ENCODE measurements around the gene UVRAG. TPM values are rescaled to one million over a fixed set of nuclear protein-coding genes. Genes with fewer than 3 reads are reported as not detected.

The UVRAG gene
- total RNA-seq, 1 experiment from 2014 or later: 13.0 TPM

- Histone ChIP-seq H3K9ac (ENCODE audit: low read length) (no peak overlapping the region), H3K4me2 (ENCODE audit: low read length) (no peak overlapping the region), H3K9me3 (ENCODE audit: low read length) (no peaks in the 10 kb centered on the region), H3K4me1 (ENCODE audit: insufficient read depth, low read length) (peaks cover 21% of the 10 kb centered on the region), H3K27ac (ENCODE audit: low read length) (no peak overlapping the region), H3F3A (ENCODE audit: low read length, unreplicated experiment) (no peaks in the 10 kb centered on the region), H4K20me1 (ENCODE audit: low read length) (no peaks in the 10 kb centered on the region), H3K4me3 (ENCODE audit: low read length) (no peak overlapping the region), H2AFZ (ENCODE audit: low read length) (no peak overlapping the region), H3K79me2 (ENCODE audit: low read length) (no peaks in the 10 kb centered on the region), H3K36me3 (ENCODE audit: low read depth, low read length) (peaks cover 10% of the 10 kb centered on the region), H3K27me3 (ENCODE audit: low read length) (no peaks in the 10 kb centered on the region), H3K9me2 (replicated peaks; ENCODE audit: low read length) (no peaks in the 10 kb centered on the region)
- intact Hi-C loops (cut with micrococcal nuclease): no loop called here
- DNase-seq (no peak), ATAC-seq (no peak)
- TF ChIP-seq CTCF (conservative IDR thresholded peaks at IDR 0.05; ENCODE audit: low read depth, low read length): no peak
- TF ChIP-seq EZH2phosphoT487 (IDR thresholded peaks at IDR 0.05; ENCODE audit: borderline replicate concordance, low read length): no peak
- no peak for TF ChIP-seq EZH2 (IDR thresholded peaks at IDR 0.05; ENCODE audit: low read length, unreplicated experiment)
- ChIA-PET POLR2A (ENCODE audit: unreplicated experiment) (no interaction called here), CTCF (no interaction called here)
- no TSS peak for BruUV-seq (replicated peaks)
Observed at GRCh38 chr11:75785187-75785586, 29.8 kb upstream of the UVRAG start.

GRCh38 chr11:75786101-75786736, 28.8 kb upstream of the UVRAG start:
- H3K79me2 ChIP-seq (ENCODE audit: low read length): no peaks in the 10 kb centered on the region
- POLR2A ChIA-PET (ENCODE audit: unreplicated experiment): no interaction called here
- DNase-seq: no peak

More at GRCh38 chr11:75786101-75786736, 28.8 kb upstream of the UVRAG start:
- no peak for ATAC-seq
- no peak overlapping the region for H3K9ac ChIP-seq (ENCODE audit: low read length)
- no peak overlapping the region for H3K4me3 ChIP-seq (ENCODE audit: low read length)
- no peaks in the 10 kb centered on the region for H3K27me3 ChIP-seq (ENCODE audit: low read length)
- CTCF ChIA-PET: no interaction called here
- H4K20me1 ChIP-seq (ENCODE audit: low read length): no peaks in the 10 kb centered on the region
- peaks cover 10% of the 10 kb centered on the region for H3K36me3 ChIP-seq (ENCODE audit: low read depth, low read length)
- H3K4me1 ChIP-seq (ENCODE audit: insufficient read depth, low read length): peaks cover 32% of the 10 kb centered on the region
- TF ChIP-seq EZH2phosphoT487 (IDR thresholded peaks at IDR 0.05; ENCODE audit: borderline replicate concordance, low read length) (no peak), EZH2 (IDR thresholded peaks at IDR 0.05; ENCODE audit: low read length, unreplicated experiment) (no peak), CTCF (conservative IDR thresholded peaks at IDR 0.05; ENCODE audit: low read depth, low read length) (no peak)
- no peaks in the 10 kb centered on the region for H3K9me2 ChIP-seq (replicated peaks; ENCODE audit: low read length)
- no peaks in the 10 kb centered on the region for H3K9me3 ChIP-seq (ENCODE audit: low read length)
- H2AFZ ChIP-seq (ENCODE audit: low read length): no peak overlapping the region
- intact Hi-C loops (cut with micrococcal nuclease): no loop called here
- no peak overlapping the region for H3K4me2 ChIP-seq (ENCODE audit: low read length)
- no peak overlapping the region for H3K27ac ChIP-seq (ENCODE audit: low read length)
- BruUV-seq (replicated peaks): no TSS peak
- no peaks in the 10 kb centered on the region for H3F3A ChIP-seq (ENCODE audit: low read length, unreplicated experiment)

Measured in PC-3 (cell line).